ENCODE data around the gene TMC3. TPM values are rescaled to one million over a fixed set of nuclear protein-coding genes. Genes with fewer than 3 reads are reported as not detected.
"Not testable (repeated sequence)": the region's sequence is repeated elsewhere in the genome, so short reads cannot be mapped to it uniquely, and the experiment has no call there.

The TMC3 gene
- total RNA-seq, 1 experiment from 2014 or later: 0.03 TPM

DNA sequence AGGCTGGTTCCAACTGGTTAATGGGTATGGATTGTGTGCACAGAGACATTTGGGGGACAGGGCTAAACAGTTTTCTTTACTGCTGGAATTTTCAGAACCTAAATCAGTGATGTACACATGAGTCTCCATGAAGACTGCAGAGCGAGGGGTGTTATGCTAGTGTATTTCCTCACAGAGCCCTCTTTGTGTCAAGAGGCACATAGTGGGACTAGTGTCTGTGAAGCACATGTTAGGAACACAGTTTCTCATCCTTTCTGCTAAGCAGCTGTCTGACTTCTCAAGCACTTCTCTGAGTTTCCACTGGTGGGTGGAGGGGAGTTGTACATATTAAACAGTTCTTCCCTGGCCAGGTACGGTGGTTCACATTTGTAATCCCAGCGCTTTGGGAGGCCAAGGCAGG lies 40.6 kb downstream of the TMC3 start:
- Histone ChIP-seq H3K4me3 (no peak overlapping the region), H3K4me1 (replicated peaks) (peaks cover 10% of the 10 kb centered on the region), H3K36me3 (no peaks in the 10 kb centered on the region), H3K27ac (no peak overlapping the region), H3K27me3 (replicated peaks) (no peaks in the 10 kb centered on the region), H3K9me3 (replicated peaks) (no peaks in the 10 kb centered on the region)
- no peak for DNase-seq (ENCODE audit: low read depth in 1 of 2, low spot score in 2 of 2)

DNA sequence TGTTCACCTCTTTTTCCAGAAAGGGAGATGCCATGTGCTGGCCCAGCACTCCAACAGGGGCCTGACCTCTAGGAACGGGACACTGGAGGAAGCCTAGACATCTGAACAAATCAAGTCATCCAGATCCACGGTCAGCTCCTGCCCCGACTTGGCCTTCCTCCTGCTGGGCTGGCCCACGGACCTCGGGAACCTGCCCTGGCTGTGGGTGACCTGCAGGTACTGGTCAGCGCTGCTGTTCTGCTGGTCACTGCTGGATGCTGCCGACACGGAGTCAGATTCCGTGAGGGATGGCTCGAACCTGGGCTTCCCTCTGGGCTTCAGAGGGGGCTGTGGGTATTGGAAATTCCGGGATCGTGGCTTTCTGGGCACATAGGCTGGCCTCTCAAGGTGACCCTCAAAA lies 41.7 kb downstream of the TMC3 start:
- H3K36me3 ChIP-seq: no peaks in the 10 kb centered on the region
- no peaks in the 10 kb centered on the region for H3K9me3 ChIP-seq (replicated peaks)
- DNase-seq (ENCODE audit: low read depth in 1 of 2, low spot score in 2 of 2): no peak
- no peak overlapping the region for H3K27ac ChIP-seq
- no peak overlapping the region for H3K4me3 ChIP-seq
- peaks cover 21% of the 10 kb centered on the region for H3K4me1 ChIP-seq (replicated peaks)
- no peaks in the 10 kb centered on the region for H3K27me3 ChIP-seq (replicated peaks)

DNA sequence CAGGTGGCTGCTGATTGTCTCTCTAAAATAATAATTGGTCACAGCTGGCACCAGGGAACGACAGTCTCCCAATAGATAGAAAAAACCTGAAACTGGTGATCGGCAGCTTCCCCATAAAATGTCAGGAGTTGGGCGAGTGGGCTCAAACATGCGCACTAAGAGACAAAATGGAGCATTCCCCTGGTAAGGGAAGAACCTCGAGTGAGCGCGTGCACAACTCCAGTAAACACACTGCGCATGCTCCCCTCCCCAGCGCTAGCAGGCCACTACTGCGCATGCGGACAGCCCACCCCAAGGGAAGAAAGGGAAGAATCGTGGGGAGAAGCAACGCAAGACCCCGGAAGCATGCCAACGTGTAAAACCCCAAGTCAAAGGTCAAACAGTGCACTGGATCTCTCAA lies 42.4 kb downstream of the TMC3 start:
- no peaks in the 10 kb centered on the region for H3K36me3 ChIP-seq
- no peak for DNase-seq (ENCODE audit: low read depth in 1 of 2, low spot score in 2 of 2)
- H3K4me3 ChIP-seq: no peak overlapping the region
- peaks cover 28% of the 10 kb centered on the region for H3K4me1 ChIP-seq (replicated peaks)
- no peaks in the 10 kb centered on the region for H3K9me3 ChIP-seq (replicated peaks)
- no peaks in the 10 kb centered on the region for H3K27me3 ChIP-seq (replicated peaks)
- no peak overlapping the region for H3K27ac ChIP-seq

DNA sequence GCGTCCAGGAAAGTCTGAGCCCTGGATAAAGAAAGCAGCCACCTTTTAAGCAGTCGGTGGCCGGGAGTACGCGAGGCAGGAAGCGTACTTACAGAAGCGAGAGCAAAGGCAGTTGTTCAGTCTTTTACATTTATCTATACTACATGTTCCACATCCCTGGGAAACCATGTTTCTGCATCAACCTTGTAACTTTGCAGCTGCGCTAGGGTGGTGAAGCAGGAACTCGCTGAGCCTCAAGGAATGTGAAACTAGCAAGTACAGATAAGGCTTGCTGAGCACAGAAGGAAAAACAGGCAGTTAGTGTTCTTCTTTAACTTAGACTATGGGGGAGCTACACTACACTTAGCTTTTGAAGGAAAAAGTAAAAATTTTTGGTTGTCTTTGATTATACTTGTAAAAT lies 42.9 kb downstream of the TMC3 start:
- not testable (repeated sequence) for DNase-seq (ENCODE audit: low read depth in 1 of 2, low spot score in 2 of 2); H3K36me3 ChIP-seq; H3K4me3 ChIP-seq; H3K9me3 ChIP-seq (replicated peaks); H3K27me3 ChIP-seq (replicated peaks); H3K27ac ChIP-seq
- H3K4me1 ChIP-seq (replicated peaks): peaks cover 32% of the 10 kb centered on the region

DNA sequence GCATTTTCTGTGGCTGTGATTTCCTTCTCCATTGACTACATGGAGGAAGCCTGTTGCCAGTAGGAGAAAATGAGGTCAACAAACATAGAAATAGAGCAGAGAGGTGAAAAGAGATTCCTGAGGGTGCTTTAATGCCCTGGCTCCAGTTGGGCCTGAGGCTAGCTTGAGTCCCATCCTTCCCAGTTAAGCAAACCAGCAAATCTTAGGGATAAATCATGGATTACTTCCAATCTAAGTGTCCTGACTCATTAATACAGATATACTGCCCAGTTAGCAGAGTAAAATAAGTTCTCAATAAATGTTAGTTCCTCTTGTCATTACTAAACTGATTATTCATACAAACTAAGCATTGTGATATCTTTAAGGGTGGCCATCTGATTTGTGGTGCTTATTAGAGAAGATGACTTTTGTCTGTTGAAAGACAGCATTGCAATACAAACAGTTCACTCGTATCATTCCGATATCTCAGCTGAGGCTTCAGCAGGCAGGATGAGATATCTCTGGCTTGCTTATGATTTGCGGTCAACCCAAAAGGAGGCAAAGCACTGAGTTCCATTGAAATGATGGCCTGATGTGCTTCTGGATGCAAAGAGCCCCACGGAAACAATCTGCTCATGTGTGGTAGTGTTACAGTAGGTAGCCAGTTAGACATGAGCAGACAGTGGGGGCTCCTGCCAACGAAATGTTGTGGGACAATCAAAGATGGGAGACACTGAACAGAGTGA lies 43.5 kb downstream of the TMC3 start:
- Histone ChIP-seq H3K4me1 (replicated peaks) (peaks cover 35% of the 10 kb centered on the region), H3K36me3 (no peaks in the 10 kb centered on the region), H3K4me3 (no peak overlapping the region), H3K27ac (no peak overlapping the region), H3K27me3 (replicated peaks) (no peaks in the 10 kb centered on the region), H3K9me3 (replicated peaks) (no peaks in the 10 kb centered on the region)
- no peak for DNase-seq (ENCODE audit: low read depth in 1 of 2, low spot score in 2 of 2)

DNA sequence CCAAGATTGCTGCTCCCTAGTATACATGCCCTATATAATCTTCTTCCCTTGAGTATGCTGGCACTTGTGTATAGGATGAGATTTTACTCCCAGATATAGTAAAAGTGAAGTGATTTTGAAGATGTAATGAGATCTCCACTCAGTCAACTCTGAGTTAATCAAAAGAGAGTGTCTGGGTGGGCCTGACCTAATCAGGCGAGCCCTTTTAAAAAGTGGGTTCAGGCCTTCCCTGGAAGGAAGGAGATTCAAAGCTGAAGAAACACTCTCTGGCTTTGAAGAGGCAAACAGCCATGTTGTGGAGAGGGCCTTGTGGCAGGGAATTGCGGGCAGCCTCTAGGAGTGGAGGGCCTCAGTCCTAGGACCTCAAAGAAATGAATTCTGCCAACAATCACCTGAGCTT lies 44.6 kb downstream of the TMC3 start:
- Histone ChIP-seq H3K4me3 (no peak overlapping the region), H3K4me1 (replicated peaks) (peaks cover 43% of the 10 kb centered on the region), H3K27me3 (replicated peaks) (no peaks in the 10 kb centered on the region), H3K36me3 (no peaks in the 10 kb centered on the region), H3K9me3 (replicated peaks) (no peaks in the 10 kb centered on the region), H3K27ac (no peak overlapping the region)
- no peak for DNase-seq (ENCODE audit: low read depth in 1 of 2, low spot score in 2 of 2)

DNA sequence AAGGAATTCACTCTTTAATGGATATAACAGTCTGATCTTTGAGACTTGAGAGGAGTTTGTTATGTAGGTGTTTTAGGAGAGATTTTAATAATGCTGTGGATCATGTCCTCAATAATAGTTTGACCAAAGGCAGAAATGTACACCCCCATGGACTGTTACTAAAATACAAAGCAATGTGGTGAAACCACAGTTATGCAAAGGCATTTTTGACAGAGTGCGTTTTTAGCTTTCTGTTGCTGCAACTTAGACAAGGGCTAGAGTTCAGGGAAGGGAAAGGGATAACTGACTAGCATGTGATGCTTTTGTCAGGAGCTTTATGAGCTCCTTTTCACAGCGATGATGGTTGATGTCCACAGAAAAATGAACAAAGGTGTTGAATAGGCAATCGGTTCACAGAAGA lies 46.5 kb downstream of the TMC3 start:
- peak in 1 of 2 experiments; percentile 82 for DNase-seq (ENCODE audit: low read depth in 1 of 2, low spot score in 2 of 2)
- Histone ChIP-seq H3K27ac (peak overlapping the region; percentile 83), H3K27me3 (replicated peaks) (no peaks in the 10 kb centered on the region), H3K9me3 (replicated peaks) (no peaks in the 10 kb centered on the region), H3K4me1 (replicated peaks) (peaks cover 48% of the 10 kb centered on the region), H3K36me3 (no peaks in the 10 kb centered on the region), H3K4me3 (no peak overlapping the region)

DNA sequence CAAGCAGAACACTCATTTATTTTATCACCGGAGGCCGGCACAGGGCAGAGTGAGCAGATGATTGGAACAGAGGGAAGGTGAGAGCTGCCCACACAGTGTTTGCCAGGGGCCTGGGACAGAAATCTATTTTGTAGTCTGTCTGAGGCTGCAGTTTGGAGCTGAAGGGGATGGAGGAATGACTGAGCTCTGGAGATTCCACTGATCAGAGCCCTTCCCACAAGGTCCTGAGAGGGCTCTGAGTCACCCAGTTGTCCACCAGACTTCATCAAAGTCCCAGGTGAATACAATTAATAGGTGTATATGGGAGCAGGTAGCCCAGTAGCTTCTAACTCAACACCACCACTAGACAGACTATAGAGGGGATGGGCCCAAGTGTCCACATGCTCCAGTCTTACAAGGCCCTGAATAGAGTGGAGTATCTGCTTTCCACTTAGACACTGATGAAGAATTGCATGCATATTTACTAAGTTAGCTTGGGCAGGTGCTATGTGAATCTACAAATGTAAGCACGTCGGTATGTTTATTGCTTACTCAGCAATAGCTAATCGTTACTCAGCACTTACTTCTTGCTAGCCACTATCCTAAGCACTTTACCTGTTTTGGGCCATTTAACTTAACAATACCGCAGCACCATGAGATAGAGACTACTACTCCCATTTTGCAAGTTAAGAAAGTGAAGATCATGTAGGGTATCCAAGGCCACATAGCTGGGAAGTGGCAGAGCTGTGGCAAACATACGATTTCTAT lies 47.4 kb downstream of the TMC3 start:
- H3K27me3 ChIP-seq (replicated peaks): no peaks in the 10 kb centered on the region
- no peaks in the 10 kb centered on the region for H3K9me3 ChIP-seq (replicated peaks)
- H3K27ac ChIP-seq: peak overlapping the region; percentile 83
- peak in 1 of 2 experiments; percentile 20 for DNase-seq (ENCODE audit: low read depth in 1 of 2, low spot score in 2 of 2)
- H3K4me1 ChIP-seq (replicated peaks): peaks cover 48% of the 10 kb centered on the region
- H3K4me3 ChIP-seq: no peak overlapping the region
- H3K36me3 ChIP-seq: peaks cover 5% of the 10 kb centered on the region

DNA sequence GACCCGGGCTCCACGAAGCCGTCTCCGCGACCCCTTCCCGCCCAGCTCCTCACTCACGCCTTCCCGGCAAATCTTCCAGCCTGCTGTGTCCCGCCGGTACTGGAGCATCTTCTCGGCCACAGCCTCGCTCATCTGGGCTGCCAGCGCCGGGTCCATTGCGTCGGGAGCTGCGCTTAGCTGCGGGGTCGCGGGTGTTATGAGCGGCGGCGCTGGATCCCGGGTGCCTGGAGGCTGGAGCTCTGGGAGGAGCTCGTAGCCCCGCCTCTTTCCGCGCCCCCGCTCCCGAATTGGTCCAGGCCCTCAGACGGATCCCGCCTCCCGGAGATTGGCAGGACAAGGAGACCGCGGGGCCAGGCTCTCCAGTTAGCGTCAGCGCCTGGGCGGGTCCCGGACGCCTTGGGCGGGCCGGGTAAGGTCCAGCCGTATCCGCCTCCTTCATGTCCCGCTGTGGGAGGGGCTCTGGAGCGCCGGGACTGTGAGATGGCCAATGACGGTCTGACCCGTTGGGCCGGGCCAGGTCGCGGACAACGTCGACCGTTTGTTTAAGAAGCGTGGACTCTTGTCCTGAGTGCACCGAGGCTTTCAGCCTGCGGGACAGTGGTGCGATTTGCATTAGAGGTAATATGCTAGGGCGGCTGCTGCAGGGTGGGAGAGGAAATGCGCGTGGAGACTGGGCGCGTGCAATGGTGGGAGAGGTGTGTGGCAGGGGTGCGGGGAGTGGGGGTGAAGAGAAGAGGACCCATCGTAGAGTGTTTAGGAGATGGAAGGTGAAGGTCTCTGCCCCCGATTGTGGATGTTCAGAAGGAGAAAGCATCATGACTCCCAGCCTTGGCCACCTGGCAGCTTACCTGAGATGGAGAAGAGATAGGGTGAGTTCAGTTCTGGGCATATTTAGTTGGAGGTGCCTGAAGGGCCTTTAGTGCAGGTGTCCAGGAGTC lies 49.8 kb downstream of the TMC3 start, which contains the start of gene STARD5:
TSS of gene STARD5 (minus strand) at position 198 of the 938 bp plus-strand sequence. CDS start at position 156, 42 bp downstream.
- Histone ChIP-seq H3K9me3 (replicated peaks) (no peaks in the 10 kb centered on the region), H3K27ac (peak within 1 kb of the TSS; percentile 35), H3K4me1 (replicated peaks) (peaks cover 46% of the 10 kb centered on the region), H3K4me3 (peak within 1 kb of the TSS; percentile 68), H3K27me3 (replicated peaks) (no peaks in the 10 kb centered on the region), H3K36me3 (peaks cover 20% of the 10 kb centered on the region)
- peak; percentile 95 to 99 for DNase-seq (ENCODE audit: low read depth in 1 of 2, low spot score in 2 of 2)

DNA sequence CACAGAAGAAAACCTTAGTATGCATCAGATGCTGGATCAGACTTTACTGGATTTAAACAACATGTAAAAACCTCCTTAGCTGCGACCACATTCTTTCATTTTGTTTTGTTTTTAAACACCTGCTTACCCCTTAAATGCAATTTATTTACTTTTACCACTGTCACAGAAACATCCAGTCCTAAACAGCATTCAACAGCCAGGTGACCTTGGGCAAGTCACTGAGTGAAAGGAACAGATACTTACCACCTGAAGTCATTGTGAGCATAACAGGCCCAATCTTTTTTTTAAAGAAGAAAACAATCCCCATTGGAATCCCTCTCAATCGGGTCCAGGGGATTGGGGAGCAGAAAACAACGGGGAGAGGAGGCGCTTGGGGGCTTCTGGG lies 50.5 kb downstream of the TMC3 start:
- H3K36me3 ChIP-seq: peaks cover 20% of the 10 kb centered on the region
- peak overlapping the region; percentile 35; the same call in 1 of the 2 replicates for H3K27ac ChIP-seq
- peak overlapping the region; percentile 68 for H3K4me3 ChIP-seq
- no peak for DNase-seq (ENCODE audit: low read depth in 1 of 2, low spot score in 2 of 2)
- peaks cover 40% of the 10 kb centered on the region for H3K4me1 ChIP-seq (replicated peaks)
- H3K27me3 ChIP-seq (replicated peaks): no peaks in the 10 kb centered on the region
- H3K9me3 ChIP-seq (replicated peaks): no peaks in the 10 kb centered on the region

DNA sequence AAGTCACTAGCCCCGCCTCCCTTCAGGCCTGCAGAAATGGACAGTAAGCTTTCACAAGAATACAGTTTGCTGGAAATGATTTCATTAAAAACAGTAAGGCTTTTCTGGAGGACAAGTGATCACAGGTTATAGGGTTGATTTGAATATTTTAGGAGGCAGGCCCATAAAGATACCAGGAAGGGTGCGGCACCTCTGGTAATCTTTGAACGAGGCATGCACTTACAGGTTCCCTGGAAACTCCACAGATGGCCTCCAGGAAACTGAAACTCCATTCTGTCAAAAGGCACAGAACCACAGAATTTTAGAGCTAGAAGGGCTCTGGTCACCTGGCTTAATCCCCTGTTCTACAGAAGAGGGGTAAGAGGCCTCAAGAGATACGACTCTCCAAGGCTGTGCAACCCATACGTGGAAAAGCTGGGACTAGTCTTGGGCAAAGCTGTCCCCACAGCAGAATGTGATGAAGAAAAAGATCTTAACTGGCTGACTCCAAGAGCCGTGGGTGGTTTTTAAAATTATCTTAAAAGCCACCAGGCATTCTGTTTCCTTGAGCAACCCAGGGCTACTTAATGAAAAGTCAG lies 51.2 kb downstream of the TMC3 start:
- no peak overlapping the region for H3K27ac ChIP-seq
- H3K4me1 ChIP-seq (replicated peaks): peaks cover 32% of the 10 kb centered on the region
- H3K36me3 ChIP-seq: peaks cover 27% of the 10 kb centered on the region
- H3K4me3 ChIP-seq: no peak overlapping the region
- no peak for DNase-seq (ENCODE audit: low read depth in 1 of 2, low spot score in 2 of 2)
- H3K9me3 ChIP-seq (replicated peaks): no peaks in the 10 kb centered on the region
- no peaks in the 10 kb centered on the region for H3K27me3 ChIP-seq (replicated peaks)

DNA sequence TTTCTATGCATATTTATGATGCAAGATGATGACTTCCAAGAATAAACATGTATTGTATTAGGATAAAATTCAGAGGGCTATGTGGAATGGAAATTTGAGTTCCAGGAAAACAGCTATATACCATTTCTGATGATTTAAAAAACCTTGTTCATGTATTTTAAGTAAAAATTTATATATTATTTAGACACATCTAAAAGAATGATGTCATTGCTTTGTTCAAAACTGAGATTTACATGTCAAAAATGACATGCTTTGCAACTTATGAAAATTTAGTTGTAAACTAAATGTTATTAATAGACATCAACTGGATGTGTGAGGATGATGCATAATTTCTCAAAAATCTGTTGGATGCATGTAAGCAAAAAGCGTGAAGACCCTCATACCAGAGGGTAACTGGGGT lies 52.3 kb downstream of the TMC3 start:
- H3K4me1 ChIP-seq (replicated peaks): peaks cover 21% of the 10 kb centered on the region
- no peaks in the 10 kb centered on the region for H3K9me3 ChIP-seq (replicated peaks)
- H3K4me3 ChIP-seq: no peak overlapping the region
- DNase-seq (ENCODE audit: low read depth in 1 of 2, low spot score in 2 of 2): no peak
- no peak overlapping the region for H3K27ac ChIP-seq
- no peaks in the 10 kb centered on the region for H3K27me3 ChIP-seq (replicated peaks)
- H3K36me3 ChIP-seq: peaks cover 33% of the 10 kb centered on the region

DNA sequence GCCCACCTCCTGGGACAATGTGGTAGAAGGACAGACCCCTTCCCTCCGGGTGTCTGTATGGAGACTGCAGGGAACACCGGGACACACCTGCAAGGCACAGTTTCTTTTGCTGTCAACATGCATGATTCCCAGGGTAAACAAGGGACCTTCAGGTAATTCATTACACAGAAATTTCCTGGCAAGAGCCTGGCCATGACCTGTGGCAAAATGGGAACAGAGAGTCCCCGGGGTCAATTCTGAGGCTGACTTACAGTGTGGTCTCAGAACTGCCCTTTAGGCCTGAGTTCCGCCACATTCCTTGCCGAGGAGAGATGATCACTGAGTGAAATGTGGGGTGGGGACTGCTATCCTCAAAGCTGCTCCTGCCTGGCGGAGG lies 56.4 kb downstream of the TMC3 start:
- Histone ChIP-seq H3K27ac (no peak overlapping the region), H3K4me1 (replicated peaks) (peaks cover 11% of the 10 kb centered on the region), H3K27me3 (replicated peaks) (no peaks in the 10 kb centered on the region), H3K4me3 (no peak overlapping the region), H3K36me3 (peaks cover 44% of the 10 kb centered on the region), H3K9me3 (replicated peaks) (no peaks in the 10 kb centered on the region)
- no peak for DNase-seq (ENCODE audit: low read depth in 1 of 2, low spot score in 2 of 2)
